Measurements from ENCODE around the gene ACYP1.
A peak's percentile ranks its signal among the peaks of the same experiment; 100 is the strongest.

Gene ACYP1

DNA sequence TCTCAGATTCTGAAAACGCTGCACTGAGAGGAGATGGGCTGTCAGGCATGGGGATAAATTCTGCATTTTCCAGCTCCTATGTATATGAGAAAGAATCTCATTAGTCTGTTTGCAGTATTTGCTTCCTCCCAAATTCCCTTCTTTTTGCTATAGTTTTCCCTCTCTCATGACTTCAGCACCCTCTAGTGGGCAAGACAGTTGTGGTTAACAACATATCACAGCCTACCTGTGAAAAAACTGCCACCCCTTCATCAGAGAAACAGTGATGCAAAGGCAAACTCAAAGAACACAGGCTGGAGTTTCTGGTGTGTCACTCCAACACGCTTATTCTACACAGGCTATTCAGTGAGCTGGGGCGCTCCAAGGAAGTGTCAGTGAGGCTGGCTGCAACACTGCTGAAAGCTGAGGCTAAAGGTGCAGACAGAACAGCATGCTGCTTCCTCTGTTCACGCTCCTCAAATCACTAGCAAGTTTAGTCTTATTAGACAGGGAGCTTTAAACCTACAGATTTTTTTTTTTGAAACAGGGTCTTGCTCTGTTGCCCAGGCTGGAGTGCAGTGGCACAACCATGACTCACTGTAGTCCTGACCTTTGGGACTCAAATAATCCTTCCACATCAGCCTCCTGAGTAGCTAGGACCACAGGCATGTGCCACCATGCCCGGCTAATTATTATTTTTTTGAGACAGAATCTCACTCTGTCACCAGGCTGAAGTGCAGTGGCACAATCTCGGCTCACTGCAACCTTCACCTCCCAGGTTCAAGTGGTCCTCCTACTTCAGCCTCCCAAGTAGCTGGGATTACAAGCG, 24.9 kb upstream of the ACYP1 start:
- peaks cover 20 to 22% of the 10 kb centered on the region in 2 experiments for H3K36me3 ChIP-seq (ENCODE audit: control insufficient read depth in 1 of 2, insufficient read depth in 2 of 2, low read length in 2 of 2)
- H3K14ac ChIP-seq (ENCODE audit: low read length), result no peak overlapping the region
- no peak overlapping the region for H3K4ac ChIP-seq (ENCODE audit: low read depth, low read length)
- H2BK120ac ChIP-seq (ENCODE audit: insufficient read depth, low read length, poor library complexity), result no peak overlapping the region
- H3K79me2 ChIP-seq (ENCODE audit: control insufficient read depth, insufficient read depth, low read length, poor library complexity), result no peaks in the 10 kb centered on the region
- DNase-seq, result peak; percentile 51 to 82
- no CpG with 5 or more reads among the region's 7 CpGs for WGBS (ENCODE audit: extremely low coverage, insufficient coverage, insufficient read length)
- no peak overlapping the region for H3K9ac ChIP-seq (ENCODE audit: low read length)
- no peaks in the 10 kb centered on the region for H3K4me1 ChIP-seq (ENCODE audit: control insufficient read depth in 1 of 2, insufficient read depth in 2 of 2, low read length in 2 of 2)
- H3K79me1 ChIP-seq (ENCODE audit: low read length), result no peaks in the 10 kb centered on the region
- H2BK5ac ChIP-seq (ENCODE audit: low read depth, low read length, poor library complexity), result no peak overlapping the region
- no peak overlapping the region for H3K4me2 ChIP-seq (ENCODE audit: low read length)
- H3K4me3 ChIP-seq (ENCODE audit: low read depth, low read length), result no peak overlapping the region
- H3K27me3 ChIP-seq (ENCODE audit: insufficient read depth, low read length), result no peaks in the 10 kb centered on the region
- no peak overlapping the region for H4K8ac ChIP-seq (ENCODE audit: low read depth, low read length)
- H3K23ac ChIP-seq (ENCODE audit: low read length), result no peak overlapping the region
- no peaks in the 10 kb centered on the region for H3K9me3 ChIP-seq (ENCODE audit: insufficient read depth, low read depth, low read length)
- H4K12ac ChIP-seq (ENCODE audit: low read depth, low read length), result no peak overlapping the region
- H3K27ac ChIP-seq (ENCODE audit: low read depth, low read length), result no peak overlapping the region
- H3K18ac ChIP-seq (ENCODE audit: low read length), result no peak overlapping the region
- H2AK5ac ChIP-seq (ENCODE audit: low read length), result no peak overlapping the region
- H2BK12ac ChIP-seq (ENCODE audit: low read length), result no peak overlapping the region
- H4K91ac ChIP-seq (ENCODE audit: low read depth, low read length), result no peak overlapping the region
- no peak overlapping the region for H2AFZ ChIP-seq (ENCODE audit: insufficient read depth, low read length, poor library complexity)

DNA sequence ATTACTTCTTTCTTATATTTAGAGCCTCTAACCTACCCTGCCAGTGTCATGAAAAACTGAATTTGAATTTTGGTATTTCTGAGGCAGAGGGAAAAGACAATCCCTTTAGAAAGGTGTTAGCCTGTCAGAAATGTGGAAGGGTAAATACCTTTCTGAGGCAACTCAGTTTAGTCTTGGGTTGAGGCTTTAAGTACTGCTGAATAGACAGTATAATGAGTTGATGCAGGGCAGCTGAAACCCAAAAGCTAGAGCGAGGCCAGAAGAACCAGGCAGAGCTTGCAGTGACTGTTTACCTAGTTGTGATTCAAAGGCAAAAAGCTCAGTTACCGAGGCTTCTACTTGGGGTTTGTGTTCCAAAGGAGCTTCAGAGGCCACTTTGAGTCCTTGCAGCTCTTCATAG, 24.3 kb upstream of the ACYP1 start:
- Histone ChIP-seq H3K27ac (ENCODE audit: low read depth, low read length) (no peak overlapping the region), H2AK5ac (ENCODE audit: low read length) (no peak overlapping the region), H3K36me3 (ENCODE audit: control insufficient read depth in 1 of 2, insufficient read depth in 2 of 2, low read length in 2 of 2) (peaks cover 24% of the 10 kb centered on the region in 2 experiments), H3K27me3 (ENCODE audit: insufficient read depth, low read length) (no peaks in the 10 kb centered on the region), H3K4me3 (ENCODE audit: low read depth, low read length) (no peak overlapping the region), H3K18ac (ENCODE audit: low read length) (no peak overlapping the region), H3K79me1 (ENCODE audit: low read length) (no peaks in the 10 kb centered on the region), H2AFZ (ENCODE audit: insufficient read depth, low read length, poor library complexity) (no peak overlapping the region), H3K4ac (ENCODE audit: low read depth, low read length) (no peak overlapping the region), H3K4me2 (ENCODE audit: low read length) (no peak overlapping the region), H3K4me1 (ENCODE audit: control insufficient read depth in 1 of 2, insufficient read depth in 2 of 2, low read length in 2 of 2) (no peaks in the 10 kb centered on the region), H4K8ac (ENCODE audit: low read depth, low read length) (no peak overlapping the region), H3K23ac (ENCODE audit: low read length) (no peak overlapping the region), H3K9me3 (ENCODE audit: insufficient read depth, low read depth, low read length) (no peaks in the 10 kb centered on the region), H2BK12ac (ENCODE audit: low read length) (no peak overlapping the region), H4K91ac (ENCODE audit: low read depth, low read length) (no peak overlapping the region), H2BK5ac (ENCODE audit: low read depth, low read length, poor library complexity) (no peak overlapping the region), H2BK120ac (ENCODE audit: insufficient read depth, low read length, poor library complexity) (no peak overlapping the region), H4K12ac (ENCODE audit: low read depth, low read length) (no peak overlapping the region), H3K79me2 (ENCODE audit: control insufficient read depth, insufficient read depth, low read length, poor library complexity) (no peaks in the 10 kb centered on the region), H3K14ac (ENCODE audit: low read length) (no peak overlapping the region), H3K9ac (ENCODE audit: low read length) (no peak overlapping the region)
- no CpG with 5 or more reads among the region's 2 CpGs for WGBS (ENCODE audit: extremely low coverage, insufficient coverage, insufficient read length)
- DNase-seq, result no peak

DNA sequence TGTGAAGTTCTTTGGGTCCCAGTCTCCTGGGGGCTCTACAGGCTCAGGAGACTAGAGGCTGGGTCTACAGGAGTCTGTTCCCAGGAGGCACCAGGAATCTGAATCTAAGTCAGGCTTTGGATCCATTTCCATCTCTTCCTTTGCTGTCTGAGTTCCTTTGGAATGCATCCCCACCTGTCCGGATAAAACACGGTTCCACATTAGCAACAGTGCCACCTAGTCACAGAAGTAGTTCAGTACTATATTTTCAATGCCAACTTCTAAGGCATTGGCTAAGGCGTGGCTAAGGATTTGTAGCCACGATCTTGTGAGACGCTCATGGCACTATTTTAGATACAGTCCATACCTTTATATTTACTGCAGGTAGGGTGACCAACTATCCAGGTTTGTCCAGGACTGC, 20.7 kb upstream of the ACYP1 start:
- H3K27ac ChIP-seq (ENCODE audit: low read depth, low read length), result no peak overlapping the region
- H2BK5ac ChIP-seq (ENCODE audit: low read depth, low read length, poor library complexity), result no peak overlapping the region
- no peak overlapping the region for H3K18ac ChIP-seq (ENCODE audit: low read length)
- peak in 1 of 2 donors; percentile 18 for DNase-seq
- WGBS (ENCODE audit: extremely low coverage, insufficient coverage, insufficient read length), result no CpG with 5 or more reads among the region's 5 CpGs
- H3K79me1 ChIP-seq (ENCODE audit: low read length), result no peaks in the 10 kb centered on the region
- peaks cover 23 to 24% of the 10 kb centered on the region in 2 experiments for H3K36me3 ChIP-seq (ENCODE audit: control insufficient read depth in 1 of 2, insufficient read depth in 2 of 2, low read length in 2 of 2)
- no peak overlapping the region for H4K91ac ChIP-seq (ENCODE audit: low read depth, low read length)
- no peak overlapping the region for H3K14ac ChIP-seq (ENCODE audit: low read length)
- H3K27me3 ChIP-seq (ENCODE audit: insufficient read depth, low read length), result no peaks in the 10 kb centered on the region
- no peak overlapping the region for H3K4me3 ChIP-seq (ENCODE audit: low read depth, low read length)
- no peak overlapping the region for H2BK12ac ChIP-seq (ENCODE audit: low read length)
- no peak overlapping the region for H3K9ac ChIP-seq (ENCODE audit: low read length)
- no peaks in the 10 kb centered on the region for H3K9me3 ChIP-seq (ENCODE audit: insufficient read depth, low read depth, low read length)
- no peak overlapping the region for H2AFZ ChIP-seq (ENCODE audit: insufficient read depth, low read length, poor library complexity)
- no peak overlapping the region for H2AK5ac ChIP-seq (ENCODE audit: low read length)
- no peak overlapping the region for H3K4ac ChIP-seq (ENCODE audit: low read depth, low read length)
- no peak overlapping the region for H2BK120ac ChIP-seq (ENCODE audit: insufficient read depth, low read length, poor library complexity)
- no peaks in the 10 kb centered on the region for H3K4me1 ChIP-seq (ENCODE audit: control insufficient read depth in 1 of 2, insufficient read depth in 2 of 2, low read length in 2 of 2)
- H3K23ac ChIP-seq (ENCODE audit: low read length), result no peak overlapping the region
- H4K12ac ChIP-seq (ENCODE audit: low read depth, low read length), result no peak overlapping the region
- no peak overlapping the region for H3K4me2 ChIP-seq (ENCODE audit: low read length)
- H4K8ac ChIP-seq (ENCODE audit: low read depth, low read length), result no peak overlapping the region
- H3K79me2 ChIP-seq (ENCODE audit: control insufficient read depth, insufficient read depth, low read length, poor library complexity), result no peaks in the 10 kb centered on the region

DNA sequence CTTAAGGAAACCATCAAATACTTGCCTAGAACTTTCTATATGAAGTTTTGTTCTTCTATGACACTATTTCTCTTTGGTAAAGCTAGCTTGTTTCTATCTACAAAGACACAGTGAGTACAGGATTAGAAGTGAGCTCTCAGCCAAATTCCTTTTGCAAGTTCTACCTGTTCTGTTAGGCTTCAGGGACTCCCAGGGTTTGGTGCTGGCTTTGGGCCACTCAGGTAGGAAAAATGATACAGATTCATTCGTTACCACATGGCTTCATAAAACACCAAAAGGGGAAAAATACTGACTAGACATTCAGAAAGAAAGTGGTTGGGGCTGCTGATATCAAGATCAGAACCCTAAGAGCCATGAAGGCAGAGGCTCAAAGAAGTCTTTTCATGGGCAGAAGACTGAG, 19.4 kb upstream of the ACYP1 start:
- Histone ChIP-seq H2BK12ac (ENCODE audit: low read length) (no peak overlapping the region), H2BK120ac (ENCODE audit: insufficient read depth, low read length, poor library complexity) (no peak overlapping the region), H3K36me3 (ENCODE audit: control insufficient read depth in 1 of 2, insufficient read depth in 2 of 2, low read length in 2 of 2) (peaks cover 22 to 24% of the 10 kb centered on the region in 2 experiments), H3K14ac (ENCODE audit: low read length) (no peak overlapping the region), H3K4me3 (ENCODE audit: low read depth, low read length) (no peak overlapping the region), H2AK5ac (ENCODE audit: low read length) (no peak overlapping the region), H3K4me1 (ENCODE audit: control insufficient read depth in 1 of 2, insufficient read depth in 2 of 2, low read length in 2 of 2) (no peaks in the 10 kb centered on the region), H3K79me1 (ENCODE audit: low read length) (no peaks in the 10 kb centered on the region), H3K27me3 (ENCODE audit: insufficient read depth, low read length) (no peaks in the 10 kb centered on the region), H2AFZ (ENCODE audit: insufficient read depth, low read length, poor library complexity) (no peak overlapping the region), H3K27ac (ENCODE audit: low read depth, low read length) (no peak overlapping the region), H2BK5ac (ENCODE audit: low read depth, low read length, poor library complexity) (no peak overlapping the region), H3K4ac (ENCODE audit: low read depth, low read length) (no peak overlapping the region), H3K23ac (ENCODE audit: low read length) (no peak overlapping the region), H3K4me2 (ENCODE audit: low read length) (no peak overlapping the region), H3K9me3 (ENCODE audit: insufficient read depth, low read depth, low read length) (no peaks in the 10 kb centered on the region), H4K91ac (ENCODE audit: low read depth, low read length) (no peak overlapping the region), H3K79me2 (ENCODE audit: control insufficient read depth, insufficient read depth, low read length, poor library complexity) (no peaks in the 10 kb centered on the region), H4K8ac (ENCODE audit: low read depth, low read length) (no peak overlapping the region), H3K18ac (ENCODE audit: low read length) (no peak overlapping the region), H4K12ac (ENCODE audit: low read depth, low read length) (no peak overlapping the region), H3K9ac (ENCODE audit: low read length) (no peak overlapping the region)
- DNase-seq, result no peak
- no CpG with 5 or more reads among the region's 1 CpG for WGBS (ENCODE audit: extremely low coverage, insufficient coverage, insufficient read length)

Data from trophoblast cell (in vitro differentiated cells and primary cell).